Endothelial cell of umbilical vein (primary cell): Measurements from ENCODE around the gene SLC18B1. TPM values are rescaled to one million over a fixed set of nuclear protein-coding genes. Genes with fewer than 3 reads are reported as not detected.

Experiments used
- BruUV-seq: library from RNA; stranded (reverse); fragments of 400-500 nt; replicated peaks from 2 replicates; lab custom pipeline; 2021; lab: Mats Ljungman, UMichigan
- CTCF ChIA-PET: fragments of 300-600, 350-600 bp; sonication (Branson Sonifier 250); formaldehyde crosslinking; loops from one replicate; lab custom pipeline; 2021; ENCODE audit warnings: antibody characterized with exemption, inconsistent platforms; lab: Charles Lee
- POLR2A ChIA-PET: fragments of 300-600, 350-600 bp; sonication (Branson Sonifier 250); formaldehyde crosslinking; loops from one replicate; lab custom pipeline; 2021; ENCODE audit warnings: antibody characterized with exemption, inconsistent platforms; lab: Charles Lee
- DNase-seq: peaks from one replicate; pipeline ENCODE4 v3.0.0-alpha.2; 2011; ENCODE audit warnings: low read depth, low spot score
- FAIRE-seq: peaks from 2 replicates; lab custom pipeline; 2011; peaks lifted over from hg19 to GRCh38; lab: Jason Lieb, UNC
- H2AFZ ChIP-seq: 2 replicates; pipeline ENCODE4 v1.6.0; 2012; ENCODE audit warnings: low read depth, low read length, control low read depth, inconsistent platforms
- H3K27ac ChIP-seq: 2 replicates; pipeline ENCODE4 v1.5.1; 2011; ENCODE audit warnings: low read depth, mild to moderate bottlenecking, control low read depth, low read length, moderate library complexity; ENCODE audit not compliant: insufficient read depth
- H3K27me3 ChIP-seq, 2 experiments: 2 replicates each; pipeline versions ENCODE4 v1.6.0 to v1.6.1; 2011; ENCODE audit warnings: low read length in 2 of 2, mixed read lengths in 1 of 2; ENCODE audit not compliant: control insufficient read depth in 2 of 2, insufficient read depth in 2 of 2
- H3K36me3 ChIP-seq, 2 experiments: 2 replicates in 1 of 2; 3 replicates in 1 of 2; pipeline ENCODE4 v1.5.1; 2011; ENCODE audit warnings: low read length in 2 of 2, mild to moderate bottlenecking in 1 of 2, moderate library complexity in 1 of 2; ENCODE audit not compliant: control insufficient read depth in 2 of 2, insufficient read depth in 2 of 2; ENCODE audit errors: extremely low read depth in 1 of 2
- H3K4me1 ChIP-seq: 3 replicates; pipeline ENCODE4 v1.5.1; 2011; ENCODE audit warnings: mild to moderate bottlenecking, low read length; ENCODE audit not compliant: control insufficient read depth, insufficient read depth; ENCODE audit errors: extremely low read depth
- H3K4me2 ChIP-seq: 2 replicates; pipeline ENCODE4 v1.6.1; 2011; ENCODE audit warnings: low read length, control low read depth, mixed read lengths; ENCODE audit not compliant: insufficient read depth
- H3K4me3 ChIP-seq, 3 experiments: fragments of 200-600 bp in 1 of 3; sonication (generic), shearing (Covaris generic) in 1 of 3; replicated peaks in 1 of 3; 2 replicates each; pipeline ENCODE4 v1.5.1; 2011 to 2016; ENCODE audit warnings: control low read depth in 3 of 3, low read length in 3 of 3, mild to moderate bottlenecking in 2 of 3, inconsistent platforms in 1 of 3, low read depth in 1 of 3, moderate library complexity in 1 of 3; ENCODE audit not compliant: insufficient read depth in 1 of 3
- H3K79me2 ChIP-seq: 2 replicates; pipeline ENCODE4 v1.6.0; 2012; ENCODE audit warnings: low read length, inconsistent platforms; ENCODE audit not compliant: control insufficient read depth, insufficient read depth
- H3K9ac ChIP-seq: replicated peaks from 2 replicates; pipeline ENCODE3; 2011; ENCODE audit warnings: low read length, control low read depth; ENCODE audit not compliant: insufficient read depth; ENCODE audit errors: extremely low read depth
- H3K9me1 ChIP-seq: replicated peaks from 3 replicates; pipeline ENCODE4 v1.6.0; 2011; ENCODE audit warnings: mild to moderate bottlenecking, low read length; ENCODE audit not compliant: control insufficient read depth, insufficient read depth; ENCODE audit errors: extremely low read depth
- H3K9me3 ChIP-seq: replicated peaks from 2 replicates; pipeline ENCODE4 v1.5.1; 2012; ENCODE audit warnings: low read length, inconsistent platforms; ENCODE audit not compliant: control insufficient read depth, insufficient read depth
- H4K20me1 ChIP-seq: replicated peaks from 2 replicates; pipeline ENCODE3; 2011; ENCODE audit warnings: mild to moderate bottlenecking, low read length; ENCODE audit not compliant: control insufficient read depth, insufficient read depth; ENCODE audit errors: extremely low read depth
- EZH2 ChIP-seq: IDR thresholded peaks from 2 replicates; pipeline ENCODE4 v1.6.1; 2012; ENCODE audit warnings: borderline replicate concordance, low read depth, mild to moderate bottlenecking, moderate library complexity, low read length, inconsistent platforms; ENCODE audit not compliant: severe bottlenecking
- FOS ChIP-seq: IDR thresholded peaks from 2 replicates; pipeline ENCODE4 v1.6.1; 2011; ENCODE audit warnings: mild to moderate bottlenecking, low read length, moderate library complexity, borderline replicate concordance; ENCODE audit not compliant: insufficient read depth
- GATA2 ChIP-seq: IDR thresholded peaks from 2 replicates; pipeline ENCODE4 v1.7.0; 2011; ENCODE audit warnings: low read depth, mild to moderate bottlenecking, moderate library complexity, mixed read lengths, low read length; ENCODE audit not compliant: insufficient read length, insufficient read depth
- JUN ChIP-seq: IDR thresholded peaks from 2 replicates; pipeline ENCODE4 v1.6.1; 2011; ENCODE audit warnings: borderline replicate concordance, low read depth; ENCODE audit not compliant: insufficient read length, insufficient read depth
- MYC ChIP-seq: IDR thresholded peaks from one replicate; pipeline ENCODE4 v1.6.1; 2011; ENCODE audit warnings: mild to moderate bottlenecking, low read depth, low read length
- POLR2A ChIP-seq: IDR thresholded peaks from 2 replicates; pipeline ENCODE4 v1.6.1; 2012; ENCODE audit warnings: low read depth, mild to moderate bottlenecking, control low read depth, low read length
- POLR2AphosphoS5 ChIP-seq: IDR thresholded peaks from 2 replicates; pipeline ENCODE4 v1.6.1; 2012; ENCODE audit warnings: low read depth, mild to moderate bottlenecking, control low read depth, low read length, moderate library complexity; ENCODE audit not compliant: insufficient read depth
- dilution Hi-C: fragments of 300-500 bp; cut with MboI; formaldehyde crosslinking; loops from one replicate; pipeline ENCODE4 v1.15.0; 2019; ENCODE audit warnings: low sequenced_read_pairs; ENCODE audit not compliant: extremely low pct_ligation_motif_present
- intact Hi-C: fragments of 100-400 bp; cut with micrococcal nuclease; formaldehyde crosslinking; loops from one replicate; pipeline ENCODE4 v1.10.0; 2022
- polyA plus RNA-seq, 4 experiments: library from polyadenylated mRNA; depleted of rRNA in 3 of 4; stranded (reverse) in 3 of 4; unstranded in 1 of 4; fragments of >200 nt; gene quantifications; 2 replicates each; pipeline versions ENCODE4 v1.2.1 to v1.2.3, GENCODE V29; 2011 to 2012; ENCODE audit warnings: missing spikeins in 1 of 4
- total RNA-seq: library from RNA; stranded (reverse); gene quantifications from 2 replicates; pipeline ENCODE4 v1.2.3, GENCODE V29; 2021
- TF ChIP-seq, protein P1 (sequence below): IDR thresholded peaks from 2 replicates; pipeline ENCODE4 v1.6.1; 2011; ENCODE audit not compliant: insufficient read depth, insufficient read length
- TF ChIP-seq, protein P2 (sequence below), 2 donors: IDR thresholded peaks; 1 replicate in 1 of 2; 2 replicates in 1 of 2; pipeline ENCODE4 v1.5.1; 2011; ENCODE audit warnings: low read length in 2 of 2, mild to moderate bottlenecking in 2 of 2, moderate library complexity in 2 of 2, control low read depth in 1 of 2, inconsistent platforms in 1 of 2, low read depth in 1 of 2; ENCODE audit not compliant: insufficient read depth in 1 of 2; ENCODE audit errors: extremely low read depth in 1 of 2

Gene SLC18B1
- total and polyA plus RNA-seq, 2 donors (not counting 3 experiments of a cell fraction or from before 2014, with no cell fraction given) = 8.4 to 9.2 TPM

DNA sequence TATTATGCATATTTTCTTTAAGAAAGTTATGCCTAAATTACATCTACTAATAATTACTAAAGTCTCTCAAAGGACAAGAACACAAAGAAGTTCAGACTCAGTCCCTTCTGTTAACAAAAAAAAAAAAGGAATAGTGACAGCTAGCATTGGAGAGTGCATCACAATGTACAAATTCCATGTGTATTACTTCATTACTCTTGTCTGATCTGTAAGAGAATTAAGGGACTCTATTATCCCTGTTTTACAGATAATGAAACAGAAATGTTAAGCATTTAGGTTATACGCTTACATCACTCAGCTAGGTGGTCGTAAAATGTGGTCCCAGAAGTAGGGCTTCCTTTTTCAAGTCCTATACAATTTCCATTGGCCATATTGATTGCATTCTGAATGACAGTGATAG, 67.4 kb downstream of the SLC18B1 start:
- dilution Hi-C loops = no loop called here
- ChIA-PET POLR2A (no interaction called here), CTCF (interaction anchor here (0.8 kb wide), 2 partner anchors 16 to 232 kb away, joined by 3 read pairs; no protein-coding TSS in a partner anchor)
- Histone ChIP-seq H3K9me1 (no peaks in the 10 kb centered on the region), H3K27me3 (no peaks in the 10 kb centered on the region), H3K79me2 (no peaks in the 10 kb centered on the region), H3K36me3 (no peaks in the 10 kb centered on the region), H3K4me1 (no peaks in the 10 kb centered on the region), H3K4me2 (no peak overlapping the region), H3K9me3 (no peaks in the 10 kb centered on the region), H4K20me1 (no peaks in the 10 kb centered on the region), H3K9ac (no peak overlapping the region), H3K27ac (no peak overlapping the region), H2AFZ (no peak overlapping the region), H3K4me3 (no peak overlapping the region)
- intact Hi-C loops = no loop called here
- TF ChIP-seq, protein P1, sequence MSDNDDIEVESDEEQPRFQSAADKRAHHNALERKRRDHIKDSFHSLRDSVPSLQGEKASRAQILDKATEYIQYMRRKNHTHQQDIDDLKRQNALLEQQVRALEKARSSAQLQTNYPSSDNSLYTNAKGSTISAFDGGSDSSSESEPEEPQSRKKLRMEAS = no peak
- TF ChIP-seq, protein P2, sequence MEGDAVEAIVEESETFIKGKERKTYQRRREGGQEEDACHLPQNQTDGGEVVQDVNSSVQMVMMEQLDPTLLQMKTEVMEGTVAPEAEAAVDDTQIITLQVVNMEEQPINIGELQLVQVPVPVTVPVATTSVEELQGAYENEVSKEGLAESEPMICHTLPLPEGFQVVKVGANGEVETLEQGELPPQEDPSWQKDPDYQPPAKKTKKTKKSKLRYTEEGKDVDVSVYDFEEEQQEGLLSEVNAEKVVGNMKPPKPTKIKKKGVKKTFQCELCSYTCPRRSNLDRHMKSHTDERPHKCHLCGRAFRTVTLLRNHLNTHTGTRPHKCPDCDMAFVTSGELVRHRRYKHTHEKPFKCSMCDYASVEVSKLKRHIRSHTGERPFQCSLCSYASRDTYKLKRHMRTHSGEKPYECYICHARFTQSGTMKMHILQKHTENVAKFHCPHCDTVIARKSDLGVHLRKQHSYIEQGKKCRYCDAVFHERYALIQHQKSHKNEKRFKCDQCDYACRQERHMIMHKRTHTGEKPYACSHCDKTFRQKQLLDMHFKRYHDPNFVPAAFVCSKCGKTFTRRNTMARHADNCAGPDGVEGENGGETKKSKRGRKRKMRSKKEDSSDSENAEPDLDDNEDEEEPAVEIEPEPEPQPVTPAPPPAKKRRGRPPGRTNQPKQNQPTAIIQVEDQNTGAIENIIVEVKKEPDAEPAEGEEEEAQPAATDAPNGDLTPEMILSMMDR (IDR thresholded peaks at IDR 0.05; ENCODE audit: extremely low read depth in 1 of 2, insufficient read depth in 1 of 2, low read depth in 1 of 2, low read length in 2 of 2) = no peak
- TF ChIP-seq JUN = no peak
- TF ChIP-seq MYC = no peak
- TF ChIP-seq EZH2 = no peak
- TF ChIP-seq GATA2 = no peak
- TF ChIP-seq POLR2AphosphoS5 = no peak
- no peak for TF ChIP-seq FOS
- TF ChIP-seq POLR2A = no peak
- no peak for FAIRE-seq
- no peak for DNase-seq
- BruUV-seq = no TSS peak
